Stimulated activated CD8-positive, alpha-beta memory T cell treated with anti-CD3 and anti-CD28 coated beads, Interleukin-12 subunit alpha, Interleukin-12 subunit beta, amount 100 ng/mL, for 24 hours (primary cell): ENCODE data around the gene SULT1A2.
A peak's percentile ranks its signal among the peaks of the same experiment; 100 is the strongest.
"Not testable (repeated sequence)": the region's sequence is repeated elsewhere in the genome, so short reads cannot be mapped to it uniquely, and the experiment has no call there.

Source experiments
- DNase-seq: peaks from one replicate; pipeline ENCODE4 v3.0.0-alpha.2; 2020; ENCODE audit errors: extremely low read depth

SULT1A2 gene

DNA sequence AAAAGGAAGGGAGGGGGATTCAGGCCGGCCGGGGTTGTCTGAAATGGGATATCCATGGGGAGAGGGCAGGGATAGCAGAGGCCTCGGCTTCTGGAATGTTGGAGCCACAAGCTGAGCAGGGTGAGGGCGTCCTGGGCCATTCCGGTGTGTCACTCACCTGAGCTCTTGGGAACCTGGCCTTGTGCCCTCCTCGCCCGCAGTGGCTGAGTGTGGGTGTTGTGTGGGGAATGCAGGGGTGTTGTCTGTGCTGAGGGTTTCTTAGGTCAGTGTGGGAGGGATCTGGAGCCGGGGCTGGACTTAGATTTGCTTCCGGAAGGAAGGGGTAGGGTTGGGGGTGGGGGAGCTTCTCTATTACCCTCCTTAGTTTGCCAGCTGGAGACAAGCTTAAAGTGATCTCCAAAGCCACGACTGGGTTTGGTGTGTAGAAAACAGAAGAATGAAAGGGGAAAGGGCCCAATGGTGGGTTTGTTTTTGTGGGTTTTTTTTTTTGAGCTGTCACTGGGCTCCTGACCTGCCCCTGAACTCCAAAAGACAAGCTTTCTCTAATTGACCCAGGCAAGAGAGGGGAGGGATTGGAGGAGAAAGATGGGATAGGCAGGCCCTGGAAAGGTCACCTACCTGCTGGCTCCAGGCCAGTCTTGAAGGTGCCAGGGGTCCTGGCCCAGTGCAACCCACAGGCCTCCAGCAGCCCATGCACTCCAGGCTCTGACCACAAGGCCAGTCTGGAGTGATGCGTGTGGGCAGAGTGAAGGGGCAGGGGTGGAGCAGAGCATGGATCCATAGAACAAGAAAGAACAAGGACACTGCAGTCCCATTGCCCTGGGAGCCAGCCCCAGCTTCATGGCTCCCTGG, at the start of gene SULT1A2:
SULT1A2 (minus strand) TSS at position 211 of the 852 bp plus-strand sequence. CDS start 1,120 bp downstream, outside the sequence.
- DNase-seq = no peak

- DNase-seq = not testable (repeated sequence)
Measured at GRCh38 chr16:28639959-28640358, 43.1 kb upstream of the SULT1A2 start.

DNA sequence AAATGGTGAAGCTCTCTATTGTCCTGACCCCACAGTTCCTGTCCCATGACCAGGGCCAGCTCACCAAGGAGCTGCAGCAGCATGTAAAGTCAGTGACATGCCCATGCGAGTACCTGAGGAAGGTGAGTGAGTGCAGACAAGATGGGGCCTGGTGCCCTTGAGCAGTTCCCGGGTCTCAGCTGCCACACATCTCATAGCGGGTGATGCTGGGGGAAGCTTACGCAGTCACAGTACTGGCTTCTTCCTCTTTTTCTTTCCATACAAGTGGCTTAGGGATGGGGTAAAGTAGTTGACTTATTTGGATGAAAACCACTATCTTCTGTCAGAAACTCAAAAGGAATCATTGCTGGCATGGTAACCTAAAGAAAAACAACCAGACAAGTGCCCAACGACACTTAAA, 41.5 kb upstream of the SULT1A2 start:
- not testable (repeated sequence) for DNase-seq

DNA sequence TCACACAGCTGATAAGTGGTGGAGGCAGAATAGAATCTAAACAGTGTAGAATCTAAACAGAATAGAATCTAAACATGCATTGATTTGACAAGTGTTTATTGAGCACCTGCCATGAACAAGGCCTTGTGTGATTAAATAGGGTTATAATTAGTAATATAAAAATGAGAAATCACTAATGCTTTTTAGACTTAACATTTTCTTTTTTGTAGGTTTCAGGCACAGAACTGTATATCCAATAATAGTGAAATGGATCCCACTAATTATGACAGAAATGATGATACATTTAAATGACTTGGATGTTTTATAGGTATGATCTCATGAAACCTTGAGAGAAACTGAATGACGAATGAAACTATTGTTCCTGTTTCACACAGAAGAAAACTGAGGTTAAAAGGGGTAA, 40.9 kb upstream of the SULT1A2 start, which contains the start of gene NPIPB8:
NPIPB8 (plus strand) TSS at position 301 of the 400 bp plus-strand sequence. CDS start 296 bp downstream, outside the sequence.
- DNase-seq = not testable (repeated sequence)

GRCh38 chr16:28636093-28636823, 39.4 kb upstream of the SULT1A2 start:
- DNase-seq = not testable (repeated sequence)

GRCh38 chr16:28630905-28631304, 34.1 kb upstream of the SULT1A2 start:
- not testable (repeated sequence) for DNase-seq

DNA sequence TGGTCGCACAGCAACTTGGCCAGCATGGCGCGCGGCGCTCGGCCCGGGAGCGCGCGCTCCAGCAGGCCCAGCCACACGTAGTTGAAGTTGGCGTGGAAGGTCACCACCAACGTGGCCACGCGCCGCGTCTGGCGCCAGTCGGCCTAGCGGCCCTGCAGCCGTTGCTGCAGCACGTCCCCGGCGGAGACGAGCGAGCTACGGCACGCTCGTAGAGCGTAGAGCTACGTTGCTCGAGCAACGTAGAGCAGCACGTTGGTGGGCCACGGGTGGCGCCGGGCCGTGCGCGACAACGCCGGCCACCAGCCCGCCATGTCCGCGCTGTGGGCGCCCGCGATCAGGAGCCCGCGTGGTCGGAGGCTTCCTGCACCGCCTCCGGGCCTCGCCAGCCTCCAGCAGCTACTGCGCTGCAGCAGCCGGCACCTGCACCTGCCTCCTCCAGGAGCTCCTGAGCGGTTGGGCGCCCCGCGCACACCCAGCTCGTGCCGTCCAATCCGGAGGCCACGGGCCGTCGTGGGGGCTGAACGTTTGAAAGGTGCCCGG, 26.4 kb upstream of the SULT1A2 start:
- peak; percentile 35 for DNase-seq

DNA sequence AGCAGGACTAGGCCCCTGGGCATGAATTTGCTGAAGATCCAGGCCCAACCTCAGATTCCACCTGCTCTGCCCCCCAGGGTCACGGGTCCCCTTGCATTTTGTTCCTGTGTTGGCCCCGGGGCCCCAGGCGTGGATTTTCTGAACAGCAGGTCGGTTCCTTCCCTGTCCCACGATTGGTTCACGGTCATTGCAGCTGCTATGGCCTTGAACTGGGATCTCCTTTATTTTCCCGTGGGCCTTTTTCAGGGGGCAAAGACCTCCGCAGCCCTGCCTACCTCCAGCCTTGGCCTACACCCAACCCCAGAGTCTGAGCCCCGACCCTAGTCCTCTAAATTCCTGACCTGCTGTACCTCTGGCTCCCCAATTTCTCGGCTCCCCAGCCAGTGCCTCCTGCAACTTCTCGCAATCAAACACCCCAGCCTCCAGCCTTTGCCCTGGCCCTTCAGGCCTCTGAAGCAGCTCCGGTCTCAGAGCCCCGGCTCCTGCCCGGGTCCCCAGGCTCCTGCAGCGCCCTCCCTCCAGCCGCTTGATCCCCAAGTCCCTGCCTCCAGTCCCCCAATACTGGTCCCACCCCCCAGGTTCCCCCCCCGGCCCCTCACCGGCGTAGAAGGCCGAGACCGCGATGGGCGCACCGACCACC, 25.8 kb upstream of the SULT1A2 start:
- DNase-seq = not testable (repeated sequence)

DNA sequence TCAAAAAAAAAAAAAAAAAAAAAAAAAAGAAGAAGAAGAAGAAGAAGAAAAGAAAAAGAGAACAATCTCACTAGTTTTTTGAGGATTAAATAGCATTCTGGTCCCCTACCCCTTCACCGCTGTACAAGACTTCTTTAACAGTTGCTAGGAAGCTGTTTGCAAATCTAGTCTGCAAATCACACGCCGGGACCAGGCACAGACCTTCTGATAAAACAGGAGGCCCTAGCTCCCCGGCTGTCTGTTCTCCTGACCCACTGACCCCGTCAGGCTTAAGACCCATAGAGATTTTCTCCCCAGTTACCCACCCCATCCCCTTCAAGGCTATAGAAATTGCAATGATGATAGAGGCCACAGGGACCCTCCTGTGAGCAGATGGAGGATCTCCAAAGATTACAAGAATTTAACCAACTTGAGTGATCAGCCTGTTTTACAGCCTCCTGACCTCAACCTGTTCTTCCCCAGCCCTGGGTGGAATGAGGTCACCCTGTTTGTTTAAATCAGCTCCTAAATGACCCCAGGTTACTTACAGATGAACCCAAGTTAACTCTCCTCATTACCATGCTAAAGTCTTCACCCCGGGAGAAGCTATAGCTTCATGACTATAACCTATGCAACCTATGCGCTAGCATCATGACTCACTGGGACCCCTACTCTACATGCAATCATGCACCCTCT, 24.8 kb upstream of the SULT1A2 start:
- DNase-seq = no peak

- not testable (repeated sequence) for DNase-seq
Measured at GRCh38 chr16:28620316-28620715, 23.5 kb upstream of the SULT1A2 start.

DNA sequence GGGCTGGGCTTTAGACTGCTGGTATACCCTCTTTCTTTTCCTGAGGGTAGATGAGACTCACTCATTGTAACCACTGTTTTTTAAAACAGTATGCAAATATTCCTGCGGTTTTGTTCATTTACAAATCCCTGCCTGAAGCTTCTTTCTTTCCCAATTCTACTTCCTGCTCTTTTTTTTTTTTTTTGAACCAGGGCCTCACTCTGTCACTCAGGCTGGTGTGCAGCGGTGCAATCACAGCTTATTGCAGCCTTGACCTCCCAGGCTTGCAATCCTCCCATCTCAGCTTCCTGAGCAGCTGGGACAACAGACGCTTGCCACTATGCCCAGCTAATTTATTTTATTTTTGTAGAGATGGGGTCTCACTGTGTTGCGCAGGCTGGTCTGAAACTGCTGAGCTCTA, 21.0 kb upstream of the SULT1A2 start:
- no peak for DNase-seq

GRCh38 chr16:28616636-28617035, 19.8 kb upstream of the SULT1A2 start:
- no peak for DNase-seq

GRCh38 chr16:28616224-28616577, 19.4 kb upstream of the SULT1A2 start:
- DNase-seq = not testable (repeated sequence)

DNA sequence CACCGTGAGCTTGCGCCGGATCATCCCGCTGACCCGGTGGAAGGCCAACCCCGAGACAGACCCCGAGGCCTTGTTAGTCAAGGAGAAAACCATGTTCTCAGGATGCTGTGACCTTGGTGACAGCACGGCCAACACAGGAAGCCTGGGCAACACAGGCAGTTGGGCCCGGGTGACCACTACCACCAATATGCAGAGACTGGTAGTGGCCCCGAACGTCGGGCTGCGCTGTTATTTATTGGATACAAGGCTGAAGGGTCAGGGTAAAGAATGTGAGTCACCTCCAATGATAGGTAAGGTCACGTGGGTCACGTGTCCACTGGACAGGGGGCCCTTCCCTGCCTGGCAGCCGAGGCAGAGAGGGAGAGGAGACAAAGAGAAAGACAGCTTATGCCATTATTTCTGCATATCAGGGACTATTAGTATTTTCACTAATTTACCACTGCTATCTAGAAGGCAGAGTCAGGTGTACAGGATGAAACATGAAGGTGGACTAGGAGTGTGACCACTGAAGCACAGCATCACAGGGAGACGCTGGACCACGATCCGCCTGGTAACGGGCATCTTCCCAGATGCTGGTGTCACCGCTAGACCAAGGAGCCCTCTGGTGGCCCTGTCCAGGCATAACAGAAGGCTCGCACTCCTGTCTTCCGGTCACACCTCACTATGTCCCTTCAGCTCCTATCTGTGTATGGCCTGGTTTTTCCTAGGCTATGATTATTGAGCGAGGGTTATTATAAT, 18.8 kb upstream of the SULT1A2 start:
- not testable (repeated sequence) for DNase-seq

DNA sequence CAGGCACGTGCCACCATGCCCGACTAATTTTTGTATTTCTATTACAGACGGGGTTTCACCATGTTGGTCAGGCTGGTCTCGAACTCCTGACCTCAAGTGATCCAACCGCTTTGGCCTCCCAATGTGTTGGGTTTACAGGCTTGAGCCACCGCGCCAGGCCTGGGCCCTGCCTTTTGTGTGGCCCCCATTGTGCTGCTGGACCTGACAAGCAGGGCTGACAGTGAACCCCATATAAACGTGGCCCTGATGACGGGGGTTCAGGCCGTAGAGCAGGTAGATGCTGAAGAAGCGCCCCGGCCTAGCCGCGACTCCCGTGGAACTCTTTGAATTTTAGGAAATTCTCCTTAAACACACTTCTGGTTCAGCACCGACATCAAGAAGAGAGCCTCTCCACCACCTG, 17.7 kb upstream of the SULT1A2 start:
- DNase-seq = not testable (repeated sequence)

GRCh38 chr16:28613912-28614311, 17.1 kb upstream of the SULT1A2 start:
- not testable (repeated sequence) for DNase-seq

DNA sequence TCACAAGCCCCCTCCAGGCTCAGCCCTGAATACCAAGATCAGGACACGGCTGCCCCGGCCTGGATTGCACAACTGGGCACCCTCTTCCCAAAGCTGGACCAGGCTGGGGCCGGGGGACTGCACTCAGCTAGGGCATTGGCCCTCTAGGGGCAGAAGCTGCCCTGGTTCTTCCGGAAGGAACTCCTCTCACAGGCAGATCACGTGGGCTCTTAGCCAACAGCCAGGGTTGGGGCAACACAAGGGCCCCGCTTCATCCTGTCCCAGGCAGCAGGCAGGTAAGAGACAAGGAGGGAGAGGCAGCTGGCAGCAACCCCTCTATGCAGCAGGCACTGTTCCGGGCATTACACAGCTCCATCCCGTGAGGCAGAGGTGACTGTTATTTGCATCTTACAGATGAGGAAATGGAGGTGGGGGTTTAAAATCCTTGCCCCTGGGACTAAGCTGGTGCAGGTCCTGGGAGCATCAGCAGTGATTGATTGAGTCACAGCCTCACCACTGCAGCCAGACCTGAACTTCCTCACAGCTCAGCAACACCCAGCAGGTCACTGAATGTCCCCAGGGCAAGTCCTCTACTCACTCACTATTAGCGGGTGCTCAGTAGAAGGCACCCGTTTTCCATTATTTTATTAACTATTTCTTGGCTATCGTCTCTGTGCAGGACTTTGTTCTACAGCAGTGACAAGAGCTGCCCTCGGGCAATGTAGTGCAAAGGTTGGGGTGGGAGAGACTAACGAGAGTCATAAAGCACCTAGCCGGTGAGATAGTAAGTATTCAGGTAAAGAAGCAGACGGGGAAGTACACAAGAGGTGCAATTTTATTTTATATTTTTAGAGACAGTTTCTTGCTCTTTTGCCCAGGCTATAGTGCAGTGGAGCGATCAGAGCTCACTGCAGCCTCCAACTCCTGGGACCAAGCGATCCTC, 15.8 kb upstream of the SULT1A2 start:
- DNase-seq = not testable (repeated sequence)

DNA sequence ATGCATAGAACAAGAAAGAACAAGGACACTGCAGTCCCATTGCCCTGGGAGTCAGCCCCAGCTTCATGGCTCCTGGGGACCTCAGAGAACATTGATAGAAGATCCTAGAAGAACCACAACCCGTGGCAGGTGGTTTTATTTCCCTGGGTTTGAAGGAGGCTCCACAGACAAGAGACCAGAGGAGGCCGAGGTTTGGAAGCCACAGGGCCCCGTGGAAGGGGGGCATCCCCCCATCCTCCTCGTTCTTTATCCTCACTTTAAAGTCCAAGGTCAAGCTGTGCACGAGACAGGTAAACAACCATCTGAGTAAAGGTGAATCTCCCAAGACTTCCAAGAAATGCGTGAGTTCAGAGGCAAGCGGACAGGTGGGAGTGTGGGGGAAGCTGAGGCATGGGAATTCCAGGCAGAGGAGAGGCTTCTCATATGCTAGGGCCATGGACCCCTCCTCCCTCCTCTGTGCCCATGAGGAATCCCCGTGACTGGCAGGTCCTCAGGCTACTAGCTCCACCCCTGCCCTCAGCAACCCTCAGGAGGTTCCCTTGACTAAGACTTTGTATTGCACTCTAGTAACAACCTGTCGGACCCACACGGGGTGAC, 13.8 kb upstream of the SULT1A2 start:
- DNase-seq = no peak
